Measurements from ENCODE around the gene VAV2. TPM values are rescaled to one million over a fixed set of nuclear protein-coding genes. Genes with fewer than 3 reads are reported as not detected.

Gene VAV2
- total and polyA plus RNA-seq, 9 of the 15 experiments (the other 6 are each of a cell fraction or from before 2014, with no cell fraction given): 0.01 to 2.7 (median 1.0) TPM; not detected in 1

DNA sequence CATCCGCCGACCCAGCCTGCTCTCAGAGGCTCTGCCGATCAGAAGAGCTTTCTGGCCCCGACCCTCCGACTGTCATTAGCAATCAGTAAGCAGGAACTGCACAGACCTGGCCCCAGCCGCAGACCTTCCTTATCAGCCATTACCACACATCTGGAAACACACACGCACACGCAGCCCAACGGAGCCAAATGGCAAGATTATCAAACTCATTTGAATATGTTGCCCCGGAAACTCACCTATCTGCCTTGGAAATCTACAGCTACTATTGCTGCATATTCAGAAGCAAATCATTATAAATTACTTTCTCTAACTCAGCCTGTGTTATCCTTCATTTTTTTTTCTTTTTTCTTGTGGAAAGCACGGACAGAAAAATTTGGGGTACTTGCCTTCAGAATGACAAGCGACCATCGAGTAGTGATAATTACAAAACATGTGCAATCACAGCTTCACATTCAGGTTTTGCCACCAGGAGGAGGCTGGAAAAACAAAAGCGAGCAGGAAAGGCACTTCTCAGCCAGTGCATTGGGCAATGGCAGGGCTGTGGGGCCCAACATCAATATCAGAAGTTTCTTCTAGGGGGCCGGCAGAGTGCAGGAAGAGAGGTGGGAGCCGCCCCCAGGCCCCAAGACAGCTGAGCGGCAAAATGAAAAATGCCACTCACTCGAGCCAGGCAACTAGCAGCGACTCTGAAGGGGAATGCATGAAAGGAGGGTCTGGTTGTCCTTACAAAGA lies 122.3 kb downstream of the VAV2 start (continued):
- TF ChIP-seq PCBP2 (IDR thresholded peaks at IDR 0.05; ENCODE audit: low read depth, low read length, poor library complexity, severe bottlenecking) (no peak), NONO (IDR thresholded peaks at IDR 0.05; ENCODE audit: low read depth in 2 of 2, low read length in 1 of 2) (no peak), SMARCA5 (IDR thresholded peaks at IDR 0.05) (no peak), OTX1 (CRISPR knock-in tag; IDR thresholded peaks at IDR 0.05) (no peak), ZNF764 (CRISPR knock-in tag; IDR thresholded peaks at IDR 0.05; ENCODE audit: low read depth) (no peak), ZNF124 (CRISPR knock-in tag; IDR thresholded peaks at IDR 0.05) (no peak), MTF1 (CRISPR knock-in tag; IDR thresholded peaks at IDR 0.05; ENCODE audit: borderline replicate concordance) (no peak)
- TF ChIP-seq, protein P1, sequence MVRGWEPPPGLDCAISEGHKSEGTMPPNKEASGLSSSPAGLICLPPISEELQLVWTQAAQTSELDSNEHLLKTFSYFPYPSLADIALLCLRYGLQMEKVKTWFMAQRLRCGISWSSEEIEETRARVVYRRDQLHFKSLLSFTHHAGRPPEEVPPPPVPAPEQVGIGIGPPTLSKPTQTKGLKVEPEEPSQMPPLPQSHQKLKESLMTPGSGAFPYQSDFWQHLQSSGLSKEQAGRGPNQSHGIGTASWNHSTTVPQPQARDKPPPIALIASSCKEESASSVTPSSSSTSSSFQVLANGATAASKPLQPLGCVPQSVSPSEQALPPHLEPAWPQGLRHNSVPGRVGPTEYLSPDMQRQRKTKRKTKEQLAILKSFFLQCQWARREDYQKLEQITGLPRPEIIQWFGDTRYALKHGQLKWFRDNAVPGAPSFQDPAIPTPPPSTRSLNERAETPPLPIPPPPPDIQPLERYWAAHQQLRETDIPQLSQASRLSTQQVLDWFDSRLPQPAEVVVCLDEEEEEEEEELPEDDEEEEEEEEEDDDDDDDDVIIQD (CRISPR knock-in tag; IDR thresholded peaks at IDR 0.05): no peak
- TF ChIP-seq, protein P2, sequence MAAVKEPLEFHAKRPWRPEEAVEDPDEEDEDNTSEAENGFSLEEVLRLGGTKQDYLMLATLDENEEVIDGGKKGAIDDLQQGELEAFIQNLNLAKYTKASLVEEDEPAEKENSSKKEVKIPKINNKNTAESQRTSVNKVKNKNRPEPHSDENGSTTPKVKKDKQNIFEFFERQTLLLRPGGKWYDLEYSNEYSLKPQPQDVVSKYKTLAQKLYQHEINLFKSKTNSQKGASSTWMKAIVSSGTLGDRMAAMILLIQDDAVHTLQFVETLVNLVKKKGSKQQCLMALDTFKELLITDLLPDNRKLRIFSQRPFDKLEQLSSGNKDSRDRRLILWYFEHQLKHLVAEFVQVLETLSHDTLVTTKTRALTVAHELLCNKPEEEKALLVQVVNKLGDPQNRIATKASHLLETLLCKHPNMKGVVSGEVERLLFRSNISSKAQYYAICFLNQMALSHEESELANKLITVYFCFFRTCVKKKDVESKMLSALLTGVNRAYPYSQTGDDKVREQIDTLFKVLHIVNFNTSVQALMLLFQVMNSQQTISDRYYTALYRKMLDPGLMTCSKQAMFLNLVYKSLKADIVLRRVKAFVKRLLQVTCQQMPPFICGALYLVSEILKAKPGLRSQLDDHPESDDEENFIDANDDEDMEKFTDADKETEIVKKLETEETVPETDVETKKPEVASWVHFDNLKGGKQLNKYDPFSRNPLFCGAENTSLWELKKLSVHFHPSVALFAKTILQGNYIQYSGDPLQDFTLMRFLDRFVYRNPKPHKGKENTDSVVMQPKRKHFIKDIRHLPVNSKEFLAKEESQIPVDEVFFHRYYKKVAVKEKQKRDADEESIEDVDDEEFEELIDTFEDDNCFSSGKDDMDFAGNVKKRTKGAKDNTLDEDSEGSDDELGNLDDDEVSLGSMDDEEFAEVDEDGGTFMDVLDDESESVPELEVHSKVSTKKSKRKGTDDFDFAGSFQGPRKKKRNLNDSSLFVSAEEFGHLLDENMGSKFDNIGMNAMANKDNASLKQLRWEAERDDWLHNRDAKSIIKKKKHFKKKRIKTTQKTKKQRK (IDR thresholded peaks at IDR 0.05; ENCODE audit: borderline replicate concordance, low read depth, low read length): no peak
- TF ChIP-seq, protein P3, sequence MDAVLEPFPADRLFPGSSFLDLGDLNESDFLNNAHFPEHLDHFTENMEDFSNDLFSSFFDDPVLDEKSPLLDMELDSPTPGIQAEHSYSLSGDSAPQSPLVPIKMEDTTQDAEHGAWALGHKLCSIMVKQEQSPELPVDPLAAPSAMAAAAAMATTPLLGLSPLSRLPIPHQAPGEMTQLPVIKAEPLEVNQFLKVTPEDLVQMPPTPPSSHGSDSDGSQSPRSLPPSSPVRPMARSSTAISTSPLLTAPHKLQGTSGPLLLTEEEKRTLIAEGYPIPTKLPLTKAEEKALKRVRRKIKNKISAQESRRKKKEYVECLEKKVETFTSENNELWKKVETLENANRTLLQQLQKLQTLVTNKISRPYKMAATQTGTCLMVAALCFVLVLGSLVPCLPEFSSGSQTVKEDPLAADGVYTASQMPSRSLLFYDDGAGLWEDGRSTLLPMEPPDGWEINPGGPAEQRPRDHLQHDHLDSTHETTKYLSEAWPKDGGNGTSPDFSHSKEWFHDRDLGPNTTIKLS (IDR thresholded peaks at IDR 0.05; ENCODE audit: borderline replicate concordance, low read depth): no peak
- TF ChIP-seq, protein P4, sequence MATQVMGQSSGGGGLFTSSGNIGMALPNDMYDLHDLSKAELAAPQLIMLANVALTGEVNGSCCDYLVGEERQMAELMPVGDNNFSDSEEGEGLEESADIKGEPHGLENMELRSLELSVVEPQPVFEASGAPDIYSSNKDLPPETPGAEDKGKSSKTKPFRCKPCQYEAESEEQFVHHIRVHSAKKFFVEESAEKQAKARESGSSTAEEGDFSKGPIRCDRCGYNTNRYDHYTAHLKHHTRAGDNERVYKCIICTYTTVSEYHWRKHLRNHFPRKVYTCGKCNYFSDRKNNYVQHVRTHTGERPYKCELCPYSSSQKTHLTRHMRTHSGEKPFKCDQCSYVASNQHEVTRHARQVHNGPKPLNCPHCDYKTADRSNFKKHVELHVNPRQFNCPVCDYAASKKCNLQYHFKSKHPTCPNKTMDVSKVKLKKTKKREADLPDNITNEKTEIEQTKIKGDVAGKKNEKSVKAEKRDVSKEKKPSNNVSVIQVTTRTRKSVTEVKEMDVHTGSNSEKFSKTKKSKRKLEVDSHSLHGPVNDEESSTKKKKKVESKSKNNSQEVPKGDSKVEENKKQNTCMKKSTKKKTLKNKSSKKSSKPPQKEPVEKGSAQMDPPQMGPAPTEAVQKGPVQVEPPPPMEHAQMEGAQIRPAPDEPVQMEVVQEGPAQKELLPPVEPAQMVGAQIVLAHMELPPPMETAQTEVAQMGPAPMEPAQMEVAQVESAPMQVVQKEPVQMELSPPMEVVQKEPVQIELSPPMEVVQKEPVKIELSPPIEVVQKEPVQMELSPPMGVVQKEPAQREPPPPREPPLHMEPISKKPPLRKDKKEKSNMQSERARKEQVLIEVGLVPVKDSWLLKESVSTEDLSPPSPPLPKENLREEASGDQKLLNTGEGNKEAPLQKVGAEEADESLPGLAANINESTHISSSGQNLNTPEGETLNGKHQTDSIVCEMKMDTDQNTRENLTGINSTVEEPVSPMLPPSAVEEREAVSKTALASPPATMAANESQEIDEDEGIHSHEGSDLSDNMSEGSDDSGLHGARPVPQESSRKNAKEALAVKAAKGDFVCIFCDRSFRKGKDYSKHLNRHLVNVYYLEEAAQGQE (IDR thresholded peaks at IDR 0.05; ENCODE audit: borderline replicate concordance): peak; percentile 7; the same call in 1 of the 2 replicates
- TF ChIP-seq, protein P4 (CRISPR knock-in tag; IDR thresholded peaks at IDR 0.05; ENCODE audit: low read depth): no peak

All from K562 (cell line).